Raji (cell line): ENCODE results near the gene C2orf76.

Source experiments
- POLR2A ChIP-seq: IDR thresholded peaks from 2 replicates; pipeline ENCODE4 v1.6.1; 2011; ENCODE audit warnings: low read depth, low read length, control low read depth; ENCODE audit not compliant: insufficient read depth

C2orf76 gene

GRCh38 chr2:119366649-119367471 lies at the start of gene C2orf76, which contains the start of gene DBI:
TSS of gene C2orf76 (minus strand) at chr2:119366834. CDS start at chr2:119339959, 26,875 bp downstream.
TSS of gene DBI (plus strand) at chr2:119366977. CDS start at chr2:119367052, 75 bp downstream.
- peak; percentile 93 for TF ChIP-seq POLR2A

- TF ChIP-seq POLR2A, result no peak
These were observed 49.0 kb upstream of the C2orf76 start for GRCh38 chr2:119415630-119416029.

GRCh38 chr2:119414894-119415293 lies 48.3 kb upstream of the C2orf76 start:
- no peak for TF ChIP-seq POLR2A

GRCh38 chr2:119409506-119409905 lies 42.9 kb upstream of the C2orf76 start:
- no peak for TF ChIP-seq POLR2A

GRCh38 chr2:119408221-119408619 lies 41.6 kb upstream of the C2orf76 start:
- TF ChIP-seq POLR2A, result no peak

GRCh38 chr2:119407430-119408220 lies 41.0 kb upstream of the C2orf76 start:
- no peak for TF ChIP-seq POLR2A

GRCh38 chr2:119405151-119405550 lies 38.5 kb upstream of the C2orf76 start:
- no peak for TF ChIP-seq POLR2A

- TF ChIP-seq POLR2A, result no peak
These were observed 36.3 kb upstream of the C2orf76 start for GRCh38 chr2:119402645-119403560.

- no peak for TF ChIP-seq POLR2A
These were observed 35.5 kb upstream of the C2orf76 start for GRCh38 chr2:119402106-119402505.

GRCh38 chr2:119397196-119397595 lies 30.6 kb upstream of the C2orf76 start:
- no peak for TF ChIP-seq POLR2A

- TF ChIP-seq POLR2A, result no peak
These were observed 27.5 kb upstream of the C2orf76 start for GRCh38 chr2:119393971-119394748.

GRCh38 chr2:119389615-119390306 lies 23.1 kb upstream of the C2orf76 start:
- no peak for TF ChIP-seq POLR2A

GRCh38 chr2:119387381-119388129 lies 20.9 kb upstream of the C2orf76 start:
- TF ChIP-seq POLR2A, result no peak
